Skeletal muscle cell (primary cell): Measurements from ENCODE around the gene NEK5.
"Not testable (repeated sequence)": the region's sequence is repeated elsewhere in the genome, so short reads cannot be mapped to it uniquely, and the experiment has no call there.

Experiments
- DNase-seq: peaks from one replicate; pipeline ENCODE4 v3.0.0-alpha.2; 2010; ENCODE audit warnings: low read depth
- H3K4me3 ChIP-seq: 2 replicates; pipeline ENCODE4 v1.5.1; 2011; ENCODE audit warnings: low read depth, mild to moderate bottlenecking, control low read depth, low read length, moderate library complexity

Gene NEK5

DNA sequence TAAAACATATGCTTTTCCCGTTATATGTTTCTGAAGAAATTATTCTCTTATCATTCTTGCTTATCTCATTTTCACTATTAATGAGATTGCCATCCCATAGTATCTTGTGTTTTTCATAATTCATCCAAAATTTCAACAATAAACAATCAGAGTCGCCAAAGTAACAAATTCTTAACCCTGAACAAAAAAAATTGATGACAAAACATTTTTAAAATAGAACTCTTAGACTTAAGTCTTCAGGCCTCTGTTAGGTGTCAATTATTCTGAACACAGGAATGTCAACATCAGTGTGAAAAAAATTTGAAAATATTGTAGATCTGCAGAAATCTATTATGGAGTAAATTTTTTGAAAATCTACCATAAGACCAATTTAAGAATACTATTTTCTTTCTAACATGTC, 37.4 kb downstream of the NEK5 start:
- H3K4me3 ChIP-seq = no peak overlapping the region
- no peak for DNase-seq

DNA sequence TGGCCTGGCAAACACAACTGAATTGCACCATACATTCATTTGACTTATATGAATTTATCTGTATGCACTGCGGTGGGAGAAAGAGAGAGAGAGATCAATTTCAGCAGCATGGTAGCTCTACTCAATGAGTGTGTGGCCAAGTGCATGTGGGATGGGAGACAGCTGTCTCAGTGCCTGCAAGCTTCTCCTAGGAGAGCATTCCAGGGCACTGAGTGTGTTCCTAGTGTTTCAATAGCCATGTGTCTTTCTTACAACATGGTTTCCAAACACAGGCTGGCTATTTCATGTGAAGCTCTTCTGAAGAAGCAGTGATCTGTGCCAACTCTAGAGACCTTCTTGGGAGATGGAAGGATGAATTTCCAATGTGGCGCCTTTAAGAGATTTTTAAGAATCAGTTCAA, 43.5 kb downstream of the NEK5 start:
- peak; percentile 66 for DNase-seq

GRCh38 chr13:52084981-52085380, 43.9 kb downstream of the NEK5 start:
- not testable (repeated sequence) for DNase-seq, H3K4me3 ChIP-seq

More for the DNA sequence above, 43.5 kb downstream of the NEK5 start:
- no peak overlapping the region for H3K4me3 ChIP-seq

DNA sequence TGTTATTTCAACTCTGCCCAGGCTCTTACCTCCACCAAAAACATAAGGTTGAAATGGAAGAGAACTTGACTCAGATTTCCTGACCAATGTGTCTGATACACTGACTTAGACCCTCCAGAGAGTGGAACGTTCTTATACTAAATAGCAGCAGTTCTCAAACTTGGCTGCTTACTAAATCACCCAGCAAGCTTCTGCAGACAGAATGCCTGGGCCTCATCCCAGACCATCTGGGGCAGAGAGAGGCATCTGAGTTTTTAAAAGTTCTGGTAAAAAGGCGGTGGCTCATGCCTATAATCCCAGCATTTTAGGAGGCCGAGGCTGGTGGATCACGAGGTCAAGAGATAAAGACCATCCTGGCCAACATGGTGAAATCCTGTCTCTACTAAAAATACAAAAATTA, 46.3 kb downstream of the NEK5 start:
- no peak for DNase-seq
- H3K4me3 ChIP-seq = no peak overlapping the region

GRCh38 chr13:52079891-52080290, 49.0 kb downstream of the NEK5 start:
- H3K4me3 ChIP-seq, DNase-seq: not testable (repeated sequence)

- no peak overlapping the region for H3K4me3 ChIP-seq
- DNase-seq = no peak
Observed at GRCh38 chr13:52070929-52071523, 57.8 kb downstream of the NEK5 start.

- no peak for DNase-seq
- H3K4me3 ChIP-seq = no peak overlapping the region
Observed at GRCh38 chr13:52067237-52067636, 61.6 kb downstream of the NEK5 start.

DNA sequence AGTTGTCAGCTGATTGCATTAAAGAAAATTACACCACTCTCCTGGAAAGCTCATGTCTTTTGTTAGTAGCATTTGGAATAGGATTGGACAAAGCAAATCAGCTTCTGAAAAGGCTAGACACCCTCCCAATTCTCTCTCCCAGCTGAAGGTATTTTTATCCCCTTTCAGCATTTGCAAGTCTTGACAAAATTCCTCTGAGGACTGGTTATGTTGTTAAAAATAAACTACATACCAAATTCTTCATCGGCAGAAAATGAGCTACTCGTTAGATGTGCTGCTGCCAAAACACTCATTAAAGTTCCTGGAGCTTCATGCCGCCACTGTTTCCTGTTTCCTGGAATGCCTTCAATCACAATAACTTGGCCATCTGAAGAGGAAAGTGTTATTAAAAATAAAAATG, 67.3 kb downstream of the NEK5 start:
- no peak overlapping the region for H3K4me3 ChIP-seq
- DNase-seq = no peak

- DNase-seq, H3K4me3 ChIP-seq: not testable (repeated sequence)
Observed at GRCh38 chr13:52061064-52061463, 67.8 kb downstream of the NEK5 start.

- no peak overlapping the region for H3K4me3 ChIP-seq
- DNase-seq = no peak
Observed at GRCh38 chr13:52053460-52053859, 75.4 kb downstream of the NEK5 start.

DNA sequence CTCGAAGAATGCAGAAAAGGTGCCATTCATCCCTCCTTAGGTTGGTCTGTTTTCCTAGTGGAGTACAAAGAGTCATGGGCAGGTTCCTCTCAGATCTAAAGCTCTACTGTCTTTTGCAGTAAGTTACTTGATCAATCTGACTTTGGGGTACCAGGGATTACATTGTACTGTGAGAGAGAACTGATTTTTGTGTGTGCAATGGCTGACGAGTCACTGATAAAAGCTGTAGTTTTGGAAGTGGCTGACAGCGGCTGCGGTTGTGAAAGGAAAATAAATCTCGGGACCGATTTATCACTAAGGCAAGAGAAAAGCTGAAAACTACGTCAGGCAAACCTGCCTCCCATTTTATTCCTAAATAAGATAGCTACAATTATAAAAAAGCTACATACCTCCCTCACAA, 77.5 kb downstream of the NEK5 start:
- no peak overlapping the region for H3K4me3 ChIP-seq
- no peak for DNase-seq

GRCh38 chr13:52048516-52048915, 80.4 kb downstream of the NEK5 start:
- no peak for DNase-seq
- no peak overlapping the region for H3K4me3 ChIP-seq

- DNase-seq = no peak
- no peak overlapping the region for H3K4me3 ChIP-seq
Observed at GRCh38 chr13:52047463-52047862, 81.4 kb downstream of the NEK5 start.

GRCh38 chr13:52043675-52044074, 85.2 kb downstream of the NEK5 start:
- no peak for DNase-seq
- no peak overlapping the region for H3K4me3 ChIP-seq

GRCh38 chr13:52036037-52036436, 92.8 kb downstream of the NEK5 start:
- no peak overlapping the region for H3K4me3 ChIP-seq
- DNase-seq = no peak

GRCh38 chr13:52034616-52035226, 94.2 kb downstream of the NEK5 start:
- no peak for DNase-seq
- H3K4me3 ChIP-seq = no peak overlapping the region

- no peak for DNase-seq
- no peak overlapping the region for H3K4me3 ChIP-seq
Observed at GRCh38 chr13:52033039-52033438, 95.8 kb downstream of the NEK5 start.

DNA sequence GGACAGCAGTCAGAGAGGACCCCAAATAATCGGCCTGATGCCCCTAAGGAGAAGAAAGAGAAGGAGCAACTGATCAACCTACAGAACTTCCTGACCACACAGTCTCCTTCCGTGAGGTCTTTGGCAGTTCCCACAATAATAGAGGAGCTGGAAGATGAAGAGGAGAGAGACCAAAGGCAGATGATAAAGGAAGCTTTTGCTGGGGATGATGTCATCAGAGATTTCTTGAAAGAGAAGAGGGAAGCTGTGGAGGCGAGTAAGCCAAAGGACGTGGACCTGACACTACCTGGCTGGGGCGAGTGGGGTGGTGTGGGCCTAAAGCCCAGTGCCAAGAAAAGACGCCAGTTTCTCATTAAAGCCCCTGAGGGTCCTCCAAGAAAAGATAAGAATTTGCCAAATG, 98.5 kb downstream of the NEK5 start:
- not testable (repeated sequence) for DNase-seq, H3K4me3 ChIP-seq

GRCh38 chr13:52029569-52029968, 99.3 kb downstream of the NEK5 start:
- no peak overlapping the region for H3K4me3 ChIP-seq
- no peak for DNase-seq

DNA sequence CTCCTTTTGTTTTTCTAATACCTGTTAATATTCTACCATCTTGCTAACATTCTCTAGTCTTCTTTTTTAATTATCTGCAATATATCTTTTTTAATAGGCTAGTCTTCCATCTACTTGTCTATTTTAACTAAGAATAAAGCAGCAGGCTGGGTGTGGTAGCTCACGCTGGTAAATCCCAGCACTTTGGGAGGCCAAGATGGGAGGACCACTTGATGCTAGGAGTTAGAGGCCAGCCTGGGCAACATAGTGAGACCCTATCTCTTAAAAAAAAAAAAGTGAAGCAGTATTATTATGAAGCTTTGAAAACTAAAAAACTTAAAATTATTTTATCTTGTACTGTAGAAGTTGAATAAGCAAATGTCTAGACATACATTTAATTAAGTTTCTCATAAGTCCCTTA, 101.0 kb downstream of the NEK5 start:
- no peak for DNase-seq

GRCh38 chr13:52026246-52026626, 102.6 kb downstream of the NEK5 start:
- DNase-seq = no peak

More for the DNA sequence above, 101.0 kb downstream of the NEK5 start:
- no peak overlapping the region for H3K4me3 ChIP-seq

More at GRCh38 chr13:52026246-52026626, 102.6 kb downstream of the NEK5 start:
- H3K4me3 ChIP-seq = no peak overlapping the region
